Measurements from ENCODE around the gene EHF. TPM values are rescaled to one million over a fixed set of nuclear protein-coding genes. Genes with fewer than 3 reads are reported as not detected.
A peak's percentile ranks its signal among the peaks of the same experiment; 100 is the strongest.

Gene EHF
- total and polyA plus RNA-seq, 2 of the 13 experiments (the other 11 are each of a cell fraction or from before 2014, with no cell fraction given): 0.04 to 0.46 TPM

DNA sequence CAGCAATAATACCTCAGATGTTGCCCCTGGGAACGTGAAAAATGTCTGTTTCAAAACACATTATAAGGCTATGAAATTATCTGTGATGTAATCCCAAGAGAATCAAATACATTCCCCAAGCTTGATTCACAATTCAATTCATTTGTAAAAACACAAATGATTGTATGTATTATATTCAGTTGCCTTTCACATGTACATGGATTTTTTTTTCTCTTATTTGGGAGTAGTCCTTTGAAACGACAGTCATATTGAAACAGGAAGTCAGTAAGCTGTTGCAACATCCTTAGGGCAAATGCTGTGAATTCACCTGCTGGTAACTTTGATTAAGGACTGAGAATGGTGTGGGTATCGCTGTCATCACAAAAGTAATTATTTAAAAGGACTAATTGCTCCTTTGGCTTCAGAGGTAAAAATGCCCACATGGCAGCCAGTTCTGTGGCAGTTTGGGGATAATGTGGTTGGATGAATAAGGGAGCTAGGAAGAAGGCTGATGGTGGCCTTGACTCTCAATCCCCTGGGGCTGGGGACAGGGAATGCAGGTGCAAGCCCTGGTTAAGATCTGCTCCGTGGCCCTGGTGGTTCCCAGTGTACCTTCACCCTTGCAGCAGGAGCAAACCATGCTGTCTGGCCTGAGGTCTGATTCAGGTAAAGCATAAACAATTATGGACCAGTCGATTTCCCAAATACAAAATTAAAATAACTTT is 13.2 kb downstream of the EHF start (continued):
- TF ChIP-seq ZEB1 (IDR thresholded peaks at IDR 0.05; ENCODE audit: insufficient replicate concordance, low read depth): peak; percentile 34
- TF ChIP-seq, protein P1, sequence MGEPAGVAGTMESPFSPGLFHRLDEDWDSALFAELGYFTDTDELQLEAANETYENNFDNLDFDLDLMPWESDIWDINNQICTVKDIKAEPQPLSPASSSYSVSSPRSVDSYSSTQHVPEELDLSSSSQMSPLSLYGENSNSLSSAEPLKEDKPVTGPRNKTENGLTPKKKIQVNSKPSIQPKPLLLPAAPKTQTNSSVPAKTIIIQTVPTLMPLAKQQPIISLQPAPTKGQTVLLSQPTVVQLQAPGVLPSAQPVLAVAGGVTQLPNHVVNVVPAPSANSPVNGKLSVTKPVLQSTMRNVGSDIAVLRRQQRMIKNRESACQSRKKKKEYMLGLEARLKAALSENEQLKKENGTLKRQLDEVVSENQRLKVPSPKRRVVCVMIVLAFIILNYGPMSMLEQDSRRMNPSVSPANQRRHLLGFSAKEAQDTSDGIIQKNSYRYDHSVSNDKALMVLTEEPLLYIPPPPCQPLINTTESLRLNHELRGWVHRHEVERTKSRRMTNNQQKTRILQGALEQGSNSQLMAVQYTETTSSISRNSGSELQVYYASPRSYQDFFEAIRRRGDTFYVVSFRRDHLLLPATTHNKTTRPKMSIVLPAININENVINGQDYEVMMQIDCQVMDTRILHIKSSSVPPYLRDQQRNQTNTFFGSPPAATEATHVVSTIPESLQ (CRISPR knock-in tag; conservative IDR thresholded peaks at IDR 0.05): no peak
- TF ChIP-seq ZNF317 (CRISPR knock-in tag; IDR thresholded peaks at IDR 0.05): 0 out of 2 replicates have a peak, but pooled peaks have one; percentile 29
- no peak for TF ChIP-seq ZNF562 (CRISPR knock-in tag; IDR thresholded peaks at IDR 0.05; ENCODE audit: borderline replicate concordance)
- TF ChIP-seq SMAD1 (CRISPR knock-in tag; IDR thresholded peaks at IDR 0.05; ENCODE audit: borderline replicate concordance, low read depth): no peak
- no peak for TF ChIP-seq MTF1 (CRISPR knock-in tag; IDR thresholded peaks at IDR 0.05)
- peak; percentile 78 for TF ChIP-seq ELF3 (CRISPR knock-in tag; IDR thresholded peaks at IDR 0.05)
- TF ChIP-seq SUZ12 (IDR thresholded peaks at IDR 0.05; ENCODE audit: low read depth, low read length): no peak
- TF ChIP-seq KMT2B (CRISPR knock-in tag; IDR thresholded peaks at IDR 0.05): 0 out of 2 replicates have a peak, but pooled peaks have one; percentile 38
- no peak for TF ChIP-seq SETDB1 (CRISPR knock-in tag; IDR thresholded peaks at IDR 0.05; ENCODE audit: borderline replicate concordance)
- TF ChIP-seq, protein P2, sequence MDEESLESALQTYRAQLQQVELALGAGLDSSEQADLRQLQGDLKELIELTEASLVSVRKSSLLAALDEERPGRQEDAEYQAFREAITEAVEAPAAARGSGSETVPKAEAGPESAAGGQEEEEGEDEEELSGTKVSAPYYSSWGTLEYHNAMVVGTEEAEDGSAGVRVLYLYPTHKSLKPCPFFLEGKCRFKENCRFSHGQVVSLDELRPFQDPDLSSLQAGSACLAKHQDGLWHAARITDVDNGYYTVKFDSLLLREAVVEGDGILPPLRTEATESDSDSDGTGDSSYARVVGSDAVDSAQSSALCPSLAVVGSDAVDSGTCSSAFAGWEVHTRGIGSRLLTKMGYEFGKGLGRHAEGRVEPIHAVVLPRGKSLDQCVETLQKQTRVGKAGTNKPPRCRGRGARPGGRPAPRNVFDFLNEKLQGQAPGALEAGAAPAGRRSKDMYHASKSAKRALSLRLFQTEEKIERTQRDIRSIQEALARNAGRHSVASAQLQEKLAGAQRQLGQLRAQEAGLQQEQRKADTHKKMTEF (CRISPR knock-in tag; IDR thresholded peaks at IDR 0.05): 0 out of 2 replicates have a peak, but pooled peaks have one; percentile 35
- TF ChIP-seq MIXL1 (CRISPR knock-in tag; IDR thresholded peaks at IDR 0.05): 0 out of 2 replicates have a peak, but pooled peaks have one; percentile 23
- no peak for TF ChIP-seq ZNF253 (CRISPR knock-in tag; IDR thresholded peaks at IDR 0.05; ENCODE audit: borderline replicate concordance)
- 0 out of 2 replicates have a peak, but pooled peaks have one; percentile 44 for TF ChIP-seq SMAD9 (CRISPR knock-in tag; IDR thresholded peaks at IDR 0.05)
- TF ChIP-seq TBX2 (CRISPR knock-in tag; IDR thresholded peaks at IDR 0.05; ENCODE audit: borderline replicate concordance): no peak
- no peak for TF ChIP-seq NR2F6 (IDR thresholded peaks at IDR 0.05)
- 0 out of 2 replicates have a peak, but pooled peaks have one; percentile 20 for TF ChIP-seq NR2F6 (CRISPR knock-in tag; IDR thresholded peaks at IDR 0.05)
- TF ChIP-seq ZNF841 (CRISPR knock-in tag; IDR thresholded peaks at IDR 0.05; ENCODE audit: borderline replicate concordance): no peak
- TF ChIP-seq, protein P3, sequence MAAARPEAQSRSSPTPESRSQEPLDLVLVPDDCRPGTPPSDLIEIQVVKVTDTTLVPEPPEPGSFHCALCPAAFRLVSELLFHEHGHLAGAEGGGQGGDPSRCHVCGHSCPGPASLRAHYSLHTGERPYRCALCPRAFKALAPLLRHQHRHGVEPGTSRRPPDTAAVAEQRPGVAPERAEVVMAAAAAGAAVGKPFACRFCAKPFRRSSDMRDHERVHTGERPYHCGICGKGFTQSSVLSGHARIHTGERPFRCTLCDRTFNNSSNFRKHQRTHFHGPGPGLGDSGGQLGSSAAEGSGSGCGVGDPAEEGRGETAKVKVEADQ (CRISPR knock-in tag; IDR thresholded peaks at IDR 0.05; ENCODE audit: borderline replicate concordance): 0 out of 2 replicates have a peak, but pooled peaks have one; percentile 38
- no peak for TF ChIP-seq NKX3-1 (CRISPR knock-in tag; IDR thresholded peaks at IDR 0.05)
- no peak for TF ChIP-seq FIP1L1 (IDR thresholded peaks at IDR 0.05; ENCODE audit: borderline replicate concordance, insufficient read depth, low read depth, low read length)

Measured in HepG2 (cell line).